GM10847 (cell line): ENCODE data around the gene ANO3.

Source experiments
- POLR2A ChIP-seq: IDR thresholded peaks from 2 replicates; pipeline ENCODE4 v1.6.1; 2011; ENCODE audit not compliant: insufficient read length; ENCODE audit errors: extremely low read depth

Gene ANO3

DNA sequence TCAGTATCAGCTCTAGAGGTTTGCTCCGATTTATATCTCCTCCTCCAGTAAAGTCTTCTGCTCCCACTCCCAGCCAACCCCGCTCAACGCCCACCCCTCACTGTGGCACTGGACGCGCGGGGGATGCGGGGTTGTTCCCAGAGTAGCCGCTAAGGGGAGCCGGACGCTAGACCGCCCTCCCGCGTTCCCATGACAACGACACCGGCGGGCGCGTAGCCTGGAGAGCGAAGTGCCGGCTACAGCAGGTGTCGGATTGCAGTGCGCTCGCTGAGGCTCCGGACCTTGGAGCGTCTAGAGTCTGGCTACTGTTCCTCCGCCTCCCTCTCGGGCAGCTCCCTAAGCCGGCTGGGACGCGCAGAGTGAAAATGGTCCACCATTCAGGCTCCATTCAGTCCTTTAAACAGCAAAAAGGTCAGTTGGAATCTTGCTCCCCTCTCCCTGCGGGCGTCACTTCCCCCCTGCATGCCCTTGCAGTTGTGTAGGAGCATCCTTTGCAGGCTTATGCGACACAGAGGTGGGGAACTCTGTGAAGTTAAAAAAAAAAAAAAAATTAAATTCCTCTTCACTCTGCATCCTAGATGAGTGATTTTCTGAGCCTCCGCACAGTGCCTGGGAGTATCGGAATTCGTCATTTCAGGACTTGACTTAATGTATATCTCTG, at the start of gene ANO3:
TSS of gene ANO3 (plus strand) at position 220 of the 661 bp plus-strand sequence. CDS start at position 366, 146 bp downstream.
- TF ChIP-seq POLR2A = no peak

GRCh38 chr11:26283852-26284408, 48.0 kb upstream of the ANO3 start:
- no peak for TF ChIP-seq POLR2A

- no peak for TF ChIP-seq POLR2A
These were observed 46.3 kb upstream of the ANO3 start for GRCh38 chr11:26285608-26286007.

DNA sequence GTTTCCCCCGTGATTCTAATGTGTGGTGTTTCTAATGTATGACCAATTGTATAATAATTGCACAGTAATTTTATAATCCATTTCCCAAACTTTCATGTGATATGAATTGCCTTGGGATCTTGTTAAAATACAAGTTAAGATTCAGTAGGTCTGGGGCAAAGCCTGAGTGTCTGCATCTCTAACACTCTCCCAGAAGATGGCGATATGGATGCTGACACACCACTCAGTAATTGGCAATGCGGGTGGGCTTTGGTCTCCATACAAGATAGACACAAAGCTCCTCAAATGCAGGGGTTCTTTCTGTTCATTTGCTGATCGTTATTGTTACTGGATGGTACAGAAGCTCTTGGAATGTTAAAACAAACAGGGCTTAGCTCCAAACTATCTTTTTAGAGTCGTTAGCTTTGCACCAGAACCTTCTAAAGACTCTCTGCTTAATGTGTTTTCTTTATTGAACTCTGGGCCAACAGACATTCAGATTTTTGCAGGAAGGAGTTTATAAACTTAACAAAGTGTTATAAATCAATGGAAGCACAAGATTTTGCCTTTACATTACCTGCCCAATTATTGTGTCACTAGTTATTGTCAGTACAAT, 45.4 kb upstream of the ANO3 start:
- TF ChIP-seq POLR2A = no peak

GRCh38 chr11:26287067-26287518, 44.8 kb upstream of the ANO3 start:
- no peak for TF ChIP-seq POLR2A

DNA sequence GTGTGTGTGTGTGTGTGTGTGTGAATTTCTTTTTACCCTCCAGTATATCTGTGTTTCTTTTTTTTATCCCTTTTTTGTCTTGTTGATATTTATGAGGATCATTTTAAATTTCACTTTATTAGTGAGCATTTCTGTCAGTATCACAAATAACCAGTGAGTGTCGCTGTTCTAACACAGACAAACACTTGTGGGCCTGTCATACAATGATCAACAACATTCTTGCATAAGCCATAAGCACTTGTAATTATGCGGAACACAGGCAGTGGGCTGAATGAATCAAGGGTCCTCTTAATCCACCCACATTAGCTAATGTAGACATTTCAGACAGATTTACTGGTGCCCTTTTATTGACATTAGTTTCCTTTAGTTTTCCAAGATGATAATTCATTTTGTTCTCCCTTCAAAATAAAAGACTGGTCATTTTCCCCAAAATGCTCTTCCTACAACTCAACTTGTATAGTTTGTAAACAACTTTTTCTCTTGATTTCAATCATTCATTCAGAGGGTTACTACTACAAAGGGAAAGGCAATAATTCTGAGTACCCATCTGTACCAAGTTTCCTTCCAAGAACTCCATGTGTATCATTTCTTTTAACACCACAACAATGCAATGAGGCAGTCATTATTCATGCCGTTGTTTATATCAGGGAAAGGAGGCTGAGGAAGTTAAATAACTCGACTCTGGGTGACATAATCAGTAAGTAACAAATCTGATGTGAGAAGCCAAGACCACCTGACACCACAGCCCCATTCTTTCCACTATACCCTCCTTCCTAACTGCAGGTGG, 34.5 kb upstream of the ANO3 start:
- TF ChIP-seq POLR2A = no peak

DNA sequence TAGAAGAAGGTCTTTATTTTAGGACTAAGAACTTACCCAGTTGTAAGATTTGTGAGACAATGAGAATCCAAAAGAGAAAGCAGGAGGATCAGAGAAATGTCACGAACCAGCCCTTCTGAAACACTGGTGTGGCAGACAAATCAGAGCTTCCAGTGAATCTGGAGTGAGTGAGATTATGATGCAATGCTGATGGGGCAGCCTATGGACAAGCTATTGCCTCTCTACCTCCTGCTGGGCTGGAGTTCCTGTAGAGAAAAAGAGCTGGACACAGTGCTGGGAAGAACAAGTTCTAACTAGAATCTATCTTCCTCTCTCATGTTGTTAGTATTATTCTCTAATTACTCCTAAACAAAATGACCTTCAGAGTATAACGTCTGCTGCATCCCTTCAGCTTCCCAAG, 12.0 kb upstream of the ANO3 start:
- no peak for TF ChIP-seq POLR2A

DNA sequence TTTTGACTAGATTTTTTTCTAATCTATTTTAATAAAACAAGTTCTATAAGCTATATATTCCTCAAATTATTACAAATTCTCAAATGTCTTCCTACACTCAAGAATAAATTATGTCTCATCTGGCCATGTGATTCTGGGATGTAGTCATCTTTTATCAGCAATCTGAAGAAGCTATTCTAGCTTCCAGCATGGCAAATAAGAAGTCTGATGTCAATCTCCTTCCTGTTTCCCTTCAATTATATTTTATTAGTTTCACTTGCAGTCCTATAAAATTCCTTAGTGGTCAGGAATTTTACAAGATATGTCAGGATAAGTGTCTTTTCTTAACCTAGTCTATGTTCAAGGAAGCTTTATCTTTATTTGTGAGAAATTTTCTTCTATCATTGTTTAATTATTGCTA, 10.4 kb upstream of the ANO3 start:
- no peak for TF ChIP-seq POLR2A

GRCh38 chr11:26322335-26323067, 9.4 kb upstream of the ANO3 start:
- TF ChIP-seq POLR2A = no peak

DNA sequence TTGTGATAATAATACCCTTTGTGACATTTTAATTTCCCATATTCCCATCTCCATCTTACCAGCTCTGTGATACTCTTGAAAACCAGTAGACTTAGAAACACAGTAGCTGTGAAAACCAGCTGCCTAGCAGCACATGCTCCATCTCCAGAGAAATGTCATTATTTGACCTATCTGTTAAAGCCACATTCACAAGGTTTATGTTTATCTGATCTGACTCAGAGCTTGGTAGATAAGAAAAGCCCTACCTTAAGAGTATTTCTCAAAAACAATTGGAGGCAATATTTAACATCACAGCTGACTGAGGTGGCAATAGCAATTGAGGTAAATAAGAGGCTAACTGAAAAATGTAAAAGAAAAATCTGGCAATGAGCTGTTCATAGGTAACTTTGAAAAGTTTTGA, 8.1 kb upstream of the ANO3 start:
- TF ChIP-seq POLR2A = no peak

GRCh38 chr11:26324270-26324669, 7.7 kb upstream of the ANO3 start:
- TF ChIP-seq POLR2A = no peak

DNA sequence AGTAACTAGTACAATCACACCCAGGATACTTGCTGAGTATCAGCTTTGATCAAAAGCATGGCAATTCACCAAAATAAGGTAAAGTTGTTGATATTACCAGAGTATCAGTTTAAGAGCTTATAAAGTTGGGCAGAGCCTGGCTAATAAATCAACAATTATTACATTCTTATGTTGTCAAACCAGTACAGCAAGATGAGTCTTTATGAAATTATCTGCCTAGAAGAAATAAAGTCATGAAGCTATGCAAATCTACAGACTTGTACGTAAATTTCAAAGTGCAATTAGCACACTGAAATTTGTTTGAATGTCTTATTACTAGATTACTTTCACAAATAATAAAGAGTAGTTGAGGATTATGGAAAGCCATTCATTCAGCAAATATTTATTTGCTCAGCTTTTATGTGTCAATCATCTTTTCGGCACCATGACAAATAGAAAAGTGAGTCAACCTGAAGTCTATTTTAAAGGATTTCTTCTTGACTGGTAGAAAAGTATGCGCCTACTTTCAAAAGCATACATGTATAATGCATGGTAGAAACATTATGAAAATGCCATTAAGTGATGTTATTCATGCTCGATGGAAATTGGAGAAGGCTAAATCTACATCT, 5.0 kb upstream of the ANO3 start:
- TF ChIP-seq POLR2A = no peak

DNA sequence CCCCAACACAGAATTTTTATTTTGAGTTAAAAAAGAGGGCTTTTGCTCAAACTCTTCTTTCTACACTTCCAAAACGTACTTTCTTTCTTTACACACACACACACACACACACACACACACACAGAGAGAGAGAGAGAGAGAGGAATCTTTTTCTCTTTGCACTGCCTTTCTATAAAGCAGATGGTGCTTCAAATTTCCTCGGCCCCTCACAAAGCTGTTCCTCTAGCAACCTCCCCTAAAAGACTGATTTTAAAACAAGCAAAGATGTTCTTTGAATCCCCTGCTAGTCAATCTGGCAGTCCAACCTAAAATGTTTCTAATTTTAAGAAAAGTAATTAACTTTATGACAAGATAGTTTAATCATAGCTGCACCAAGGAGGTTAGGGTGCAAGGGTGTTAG, 2.7 kb upstream of the ANO3 start:
- TF ChIP-seq POLR2A = no peak

- TF ChIP-seq POLR2A = no peak
These were observed 1.7 kb upstream of the ANO3 start for GRCh38 chr11:26330262-26330661.

GRCh38 chr11:26332572-26332915, 614 bp downstream of the ANO3 start:
- TF ChIP-seq POLR2A = no peak
